Kidney (tissue), 14 donors: Measurements from ENCODE around the gene RPL38. TPM values are rescaled to one million over a fixed set of nuclear protein-coding genes. Genes with fewer than 3 reads are reported as not detected.

Experiments used
- DNase-seq, 5 donors: peaks; one replicate each; pipeline ENCODE4 v3.0.0-alpha.2; 2013 to 2020
- FAIRE-seq: peaks from 2 replicates; lab custom pipeline; 2012; peaks lifted over from hg19 to GRCh38; lab: Jason Lieb, UNC
- H3K27ac ChIP-seq, 2 donors: one replicate each; pipeline ENCODE4 v1.7.0; 2013; ENCODE audit warnings: low read depth in 2 of 2, low read length in 2 of 2, inconsistent platforms in 1 of 2
- H3K27me3 ChIP-seq: one replicate; pipeline ENCODE4 v1.7.1; 2013; ENCODE audit warnings: low read length, inconsistent platforms; ENCODE audit not compliant: control insufficient read depth, insufficient read depth
- H3K36me3 ChIP-seq, 3 donors: one replicate each; pipeline versions ENCODE4 v1.7.0 to v1.7.1; 2013; ENCODE audit warnings: low read length in 3 of 3, control low read depth in 1 of 3, inconsistent platforms in 1 of 3; ENCODE audit not compliant: insufficient read depth in 3 of 3, control insufficient read depth in 2 of 3
- H3K4me1 ChIP-seq, 3 donors: one replicate each; pipeline versions ENCODE4 v1.7.0 to v1.7.1; 2013; ENCODE audit warnings: low read length in 3 of 3, inconsistent platforms in 1 of 3, low read depth in 1 of 3; ENCODE audit not compliant: control insufficient read depth in 2 of 3, insufficient read depth in 2 of 3
- H3K4me3 ChIP-seq, 3 donors: one replicate each; pipeline versions ENCODE4 v1.7.0 to v1.8.1; 2013; ENCODE audit warnings: low read length in 3 of 3, control low read depth in 1 of 3, inconsistent platforms in 1 of 3
- H3K9ac ChIP-seq, 3 donors: one replicate each; pipeline versions ENCODE4 v1.7.0 to v1.7.1; 2013; ENCODE audit warnings: low read length in 3 of 3, control low read depth in 1 of 3, inconsistent platforms in 1 of 3
- H3K9me3 ChIP-seq, 3 donors: one replicate each; pipeline versions ENCODE4 v1.7.0 to v1.7.1; 2013; ENCODE audit warnings: low read length in 3 of 3, control low read depth in 1 of 3, inconsistent platforms in 1 of 3; ENCODE audit not compliant: control insufficient read depth in 2 of 3, insufficient read depth in 1 of 3
- CTCF ChIP-seq: IDR thresholded peaks from 3 replicates; pipeline ENCODE4 v1.5.1; 2012; ENCODE audit warnings: mild to moderate bottlenecking, moderate library complexity, borderline replicate concordance; ENCODE audit not compliant: insufficient read depth; ENCODE audit errors: extremely low read depth
- intact Hi-C: fragments of 100-400 bp; cut with DNase I; formaldehyde crosslinking; loops from one replicate; pipeline ENCODE4 v1.11.1; 2022
- polyA plus RNA-seq: library from polyadenylated mRNA; stranded (reverse); fragments of 350-450 nt; fragmentation: Illumina TruSeq; extraction: RNeasy Lipid Tissue Mini Kit (QIAGEN cat#74804); gene quantifications from one replicate; pipeline ENCODE4 v1.2.3, GENCODE V29; 2014; ENCODE audit warnings: low read depth, low replicate concordance; ENCODE audit not compliant: insufficient read depth
- total RNA-seq: library from RNA; stranded (reverse); fragmentation: NEBNext Ultra II Directional; extraction: Animal tissue kit (Norgen Biotek cat#: 25700); gene quantifications from one replicate; pipeline ENCODE4 v1.2.1, GENCODE V29; 2021
- donor health status: control.
- donor health status: control.
- donor health status: control.
- donor health status: control.
- donor health status: control.
- donor health status: DM: yes; HTN: yes; CAD: no.
- donor health status: Normal renal cell carcinoma (clear cell type).

Gene RPL38
- total and polyA plus RNA-seq, 2 donors from 2014 or later: 664 to 1,966 TPM

GRCh38 chr17:74233937-74234336, 30.5 kb downstream of the RPL38 start:
- no peak overlapping the region for H3K27ac ChIP-seq

GRCh38 chr17:74234486-74234885, 31.0 kb downstream of the RPL38 start:
- no peak for FAIRE-seq
- DNase-seq: no peak
- no peak overlapping the region for H3K27ac ChIP-seq

More at GRCh38 chr17:74233937-74234336, 30.5 kb downstream of the RPL38 start:
- Histone ChIP-seq H3K27me3 (no peaks in the 10 kb centered on the region), H3K4me3 (no peak overlapping the region), H3K9ac (no peak overlapping the region), H3K9me3 (no peaks in the 10 kb centered on the region), H3K36me3 (no peaks in the 10 kb centered on the region), H3K4me1 (no peaks in the 10 kb centered on the region)
- TF ChIP-seq CTCF: no peak
- intact Hi-C loops: no loop called here
- DNase-seq: no peak
- FAIRE-seq: no peak

GRCh38 chr17:74235040-74235581, 31.6 kb downstream of the RPL38 start:
- Histone ChIP-seq H3K27ac (no peak overlapping the region), H3K27me3 (no peaks in the 10 kb centered on the region), H3K9ac (no peak overlapping the region), H3K4me1 (no peaks in the 10 kb centered on the region), H3K9me3 (no peaks in the 10 kb centered on the region), H3K36me3 (no peaks in the 10 kb centered on the region), H3K4me3 (no peak overlapping the region)
- FAIRE-seq (no peak), DNase-seq (no peak)
- intact Hi-C loops: no loop called here
- TF ChIP-seq CTCF: no peak

More at GRCh38 chr17:74234486-74234885, 31.0 kb downstream of the RPL38 start:
- no peak overlapping the region for H3K9ac ChIP-seq
- no peak for TF ChIP-seq CTCF
- H3K4me1 ChIP-seq: no peaks in the 10 kb centered on the region
- no peaks in the 10 kb centered on the region for H3K9me3 ChIP-seq
- H3K27me3 ChIP-seq: no peaks in the 10 kb centered on the region
- intact Hi-C loops: no loop called here
- H3K36me3 ChIP-seq: no peaks in the 10 kb centered on the region
- no peak overlapping the region for H3K4me3 ChIP-seq

DNA sequence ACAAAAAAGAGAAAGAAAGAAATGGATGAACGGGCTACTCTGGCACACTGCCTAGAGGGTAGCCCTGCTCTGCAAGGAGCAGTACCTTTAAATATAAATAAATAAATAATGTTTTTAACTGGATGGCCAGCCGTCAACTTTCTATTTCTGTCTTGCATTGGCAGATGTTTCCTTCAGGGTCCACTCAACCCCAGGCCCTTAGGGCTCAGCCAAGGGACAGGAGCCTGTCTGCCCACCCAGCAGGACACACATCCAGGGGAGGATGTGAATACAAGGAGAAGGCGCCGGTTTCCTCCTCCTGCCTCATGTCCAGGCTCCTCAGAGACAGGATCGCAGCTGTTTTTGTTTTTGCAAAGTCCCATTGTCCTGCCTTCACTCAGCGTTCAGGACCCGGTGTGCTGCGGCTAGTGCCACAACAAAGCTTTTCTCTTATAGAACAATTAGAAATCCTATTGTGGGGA, 32.5 kb downstream of the RPL38 start:
- no peak for DNase-seq
- H3K4me3 ChIP-seq: no peak overlapping the region
- H3K4me1 ChIP-seq: no peaks in the 10 kb centered on the region
- no peaks in the 10 kb centered on the region for H3K9me3 ChIP-seq
- H3K36me3 ChIP-seq: no peaks in the 10 kb centered on the region
- FAIRE-seq: no peak
- no peak overlapping the region for H3K27ac ChIP-seq
- TF ChIP-seq CTCF: no peak
- no peaks in the 10 kb centered on the region for H3K27me3 ChIP-seq
- intact Hi-C loops: no loop called here
- no peak overlapping the region for H3K9ac ChIP-seq
